Adipocyte (in vitro differentiated cells): ENCODE data around the gene COX7B2.

ENCODE experiments used
- DNase-seq: peaks from one replicate; pipeline ENCODE4 v3.0.0-alpha.2; 2015; ENCODE audit warnings: low read depth
- H3K27me3 ChIP-seq: replicated peaks from 2 replicates; pipeline ENCODE4 v1.7.0; 2013; ENCODE audit warnings: mild to moderate bottlenecking, low read length, moderate library complexity; ENCODE audit not compliant: control insufficient read depth, insufficient read depth
- H3K36me3 ChIP-seq: 2 replicates; pipeline ENCODE4 v1.7.0; 2013; ENCODE audit warnings: low read length, mild to moderate bottlenecking, moderate library complexity; ENCODE audit not compliant: control insufficient read depth, insufficient read depth, severe bottlenecking
- H3K4me1 ChIP-seq: 2 replicates; pipeline ENCODE4 v1.7.0; 2013; ENCODE audit warnings: mild to moderate bottlenecking, low read length, moderate library complexity; ENCODE audit not compliant: control insufficient read depth, insufficient read depth
- H3K4me3 ChIP-seq: 2 replicates; pipeline ENCODE4 v1.7.0; 2013; ENCODE audit warnings: mild to moderate bottlenecking, low read length, moderate library complexity
- H3K9ac ChIP-seq: 2 replicates; pipeline ENCODE4 v1.7.0; 2013; ENCODE audit warnings: mild to moderate bottlenecking, low read length, moderate library complexity
- H3K9me3 ChIP-seq: 2 replicates; pipeline ENCODE4 v1.7.0; 2013; ENCODE audit warnings: mild to moderate bottlenecking, low read length, moderate library complexity; ENCODE audit not compliant: control insufficient read depth

COX7B2 gene, protein sequence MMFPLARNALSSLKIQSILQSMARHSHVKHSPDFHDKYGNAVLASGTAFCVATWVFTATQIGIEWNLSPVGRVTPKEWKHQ

DNA sequence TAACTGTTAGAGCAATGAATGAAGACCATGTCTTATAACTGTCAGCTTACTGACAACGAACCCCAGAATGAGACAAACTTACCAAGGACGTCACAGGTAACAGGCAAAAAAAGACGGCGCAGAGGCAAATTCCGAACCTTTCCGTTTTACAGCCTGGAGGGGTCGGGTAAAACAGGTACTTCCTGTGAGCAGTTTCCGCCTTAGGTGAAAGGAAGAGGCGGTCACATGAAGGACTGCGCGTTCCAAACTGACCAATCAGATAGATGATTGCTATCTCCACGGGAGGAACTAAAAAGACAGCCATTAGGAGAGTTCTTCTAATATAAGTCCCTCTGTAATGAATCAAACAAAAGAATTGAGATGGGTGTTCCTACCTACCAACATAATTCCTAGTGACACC lies at the start of gene COX7B2:
COX7B2 (minus strand) TSS at position 168 of the 400 bp plus-strand sequence. CDS start 174,053 bp downstream, outside the sequence.
- Histone ChIP-seq H3K4me1 (no peaks in the 10 kb centered on the region), H3K27me3 (no peaks in the 10 kb centered on the region), H3K36me3 (no peaks in the 10 kb centered on the region), H3K9ac (no peak within 1 kb of the TSS), H3K4me3 (no peak within 1 kb of the TSS), H3K9me3 (no peaks in the 10 kb centered on the region)
- DNase-seq, result no peak

DNA sequence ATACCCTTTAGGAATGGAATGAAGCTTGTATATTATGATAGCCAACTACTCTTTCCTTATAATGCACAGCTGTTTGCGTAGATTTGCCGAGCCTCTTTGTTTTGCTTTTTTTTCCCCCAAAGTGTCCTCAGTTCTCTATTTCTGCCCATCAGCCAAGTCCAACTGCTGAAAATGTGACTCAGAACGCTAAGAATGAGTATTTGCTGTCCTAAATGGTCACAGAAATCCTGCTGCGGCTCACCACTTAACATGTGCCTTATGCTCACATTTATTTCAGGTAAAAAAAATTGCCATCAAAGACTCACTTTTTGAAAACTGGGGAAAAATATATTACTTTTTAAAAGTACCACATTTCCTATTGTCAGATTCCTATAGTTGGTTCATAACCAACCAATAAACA lies 47.4 kb upstream of the COX7B2 start:
- H3K9ac ChIP-seq, result no peak overlapping the region
- no peaks in the 10 kb centered on the region for H3K4me1 ChIP-seq
- peak; percentile 5 for DNase-seq
- H3K36me3 ChIP-seq, result no peaks in the 10 kb centered on the region
- peaks cover 7% of the 10 kb centered on the region for H3K27me3 ChIP-seq
- no peak overlapping the region for H3K4me3 ChIP-seq
- H3K9me3 ChIP-seq, result no peaks in the 10 kb centered on the region

DNA sequence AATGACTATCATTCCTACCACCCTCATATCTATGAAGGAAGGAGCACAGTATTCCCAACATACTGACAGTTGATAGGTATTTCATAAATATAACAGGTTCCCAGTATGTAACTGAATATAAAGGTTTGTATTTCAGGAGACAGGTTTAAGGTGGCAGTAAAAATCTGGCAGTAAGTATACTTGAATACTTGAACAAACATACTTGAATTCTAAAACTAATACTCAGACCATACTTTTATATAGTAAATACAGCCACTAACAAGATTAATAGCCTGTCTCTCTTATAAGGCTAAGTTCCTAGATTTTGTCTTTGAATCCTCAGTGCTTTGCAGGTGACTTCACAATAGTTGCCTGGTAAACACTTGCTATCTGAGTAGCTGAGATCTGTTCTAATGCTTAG lies 46.6 kb upstream of the COX7B2 start:
- Histone ChIP-seq H3K4me3 (no peak overlapping the region), H3K9me3 (no peaks in the 10 kb centered on the region), H3K9ac (no peak overlapping the region), H3K27me3 (peaks cover 7% of the 10 kb centered on the region), H3K4me1 (no peaks in the 10 kb centered on the region), H3K36me3 (no peaks in the 10 kb centered on the region)
- no peak for DNase-seq

DNA sequence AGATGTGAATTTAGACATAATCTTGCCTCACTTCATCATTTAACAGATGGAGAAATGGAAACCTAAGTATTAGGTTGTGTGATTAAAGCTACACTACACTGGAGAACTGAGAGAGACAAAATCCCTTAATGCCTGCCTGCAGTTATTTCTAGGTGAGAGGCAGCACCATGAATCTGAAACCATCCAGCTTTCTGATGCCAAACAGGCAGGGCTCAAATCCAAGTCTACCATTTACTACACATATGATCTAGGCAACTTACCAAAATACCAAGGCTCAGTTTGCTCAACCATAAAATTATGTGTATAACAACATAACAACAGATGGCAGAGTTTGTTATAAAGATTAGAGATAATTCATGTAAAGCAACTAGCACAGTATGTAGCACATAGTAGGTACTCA lies 45.6 kb upstream of the COX7B2 start:
- Histone ChIP-seq H3K9me3 (no peaks in the 10 kb centered on the region), H3K27me3 (peaks cover 7% of the 10 kb centered on the region), H3K4me1 (no peaks in the 10 kb centered on the region), H3K9ac (no peak overlapping the region), H3K36me3 (no peaks in the 10 kb centered on the region), H3K4me3 (no peak overlapping the region)
- no peak for DNase-seq

DNA sequence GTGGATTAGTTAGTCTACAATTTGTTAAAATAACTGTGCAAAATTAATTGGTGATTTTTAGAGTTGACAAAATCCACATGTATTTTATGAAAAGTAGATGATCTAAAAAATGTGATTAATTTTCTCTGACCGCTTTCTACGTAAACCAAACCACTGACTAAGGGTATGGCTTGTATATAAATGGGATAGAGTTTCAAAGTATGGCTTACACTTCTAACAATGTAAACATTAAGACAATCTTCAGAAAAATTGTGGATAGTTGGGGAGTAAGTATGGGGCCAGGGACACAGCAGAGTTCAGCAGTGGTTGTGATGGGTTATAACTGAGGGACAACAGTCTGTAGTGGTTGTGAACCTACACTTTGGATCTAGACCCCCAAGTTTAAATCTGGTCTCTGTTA lies 44.5 kb upstream of the COX7B2 start:
- no peak for DNase-seq
- Histone ChIP-seq H3K4me3 (no peak overlapping the region), H3K27me3 (peaks cover 6% of the 10 kb centered on the region), H3K9ac (no peak overlapping the region), H3K36me3 (no peaks in the 10 kb centered on the region), H3K4me1 (no peaks in the 10 kb centered on the region), H3K9me3 (no peaks in the 10 kb centered on the region)

DNA sequence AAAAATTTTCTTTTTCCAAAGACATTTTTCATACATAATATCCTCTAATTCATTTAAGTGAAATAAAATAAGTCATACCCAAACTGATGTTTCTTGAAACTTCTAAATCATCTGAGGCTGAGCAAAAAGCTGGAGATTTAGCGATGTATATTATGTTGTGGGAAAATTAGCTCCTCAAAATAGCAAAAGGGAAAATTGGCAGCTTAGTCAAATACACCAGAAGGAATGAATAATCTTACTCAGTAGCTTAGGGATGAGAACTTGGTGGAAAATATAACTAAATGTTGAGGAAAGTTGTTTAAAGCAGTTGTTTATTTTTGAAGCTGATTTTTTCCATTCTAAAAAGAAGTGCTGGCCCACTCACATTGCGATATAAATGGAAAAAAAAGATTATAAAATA lies 43.4 kb upstream of the COX7B2 start:
- H3K9me3 ChIP-seq, result no peaks in the 10 kb centered on the region
- no peaks in the 10 kb centered on the region for H3K36me3 ChIP-seq
- no peaks in the 10 kb centered on the region for H3K4me1 ChIP-seq
- H3K27me3 ChIP-seq, result peaks cover 4% of the 10 kb centered on the region
- no peak overlapping the region for H3K9ac ChIP-seq
- DNase-seq, result no peak
- no peak overlapping the region for H3K4me3 ChIP-seq

DNA sequence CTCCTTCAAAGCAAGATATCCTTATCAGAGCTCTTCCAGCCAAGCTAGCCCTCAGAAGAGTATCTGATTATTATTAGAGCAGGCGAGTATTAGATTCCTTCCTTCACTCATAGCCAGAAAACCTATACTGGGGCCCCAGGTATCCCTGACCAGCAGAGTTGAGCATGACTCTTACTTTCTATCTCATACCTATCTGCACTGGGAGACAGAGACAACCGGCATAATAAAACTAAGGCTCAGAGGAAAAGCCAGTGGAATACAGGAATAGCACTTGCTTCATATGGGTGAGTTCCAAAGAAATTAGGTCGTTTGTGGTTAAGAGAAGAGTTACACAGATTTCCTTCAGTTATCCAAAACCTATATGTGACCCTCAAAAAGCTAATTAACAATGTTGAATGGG lies 41.8 kb upstream of the COX7B2 start:
- DNase-seq, result no peak
- Histone ChIP-seq H3K4me1 (no peaks in the 10 kb centered on the region), H3K27me3 (peaks cover 6% of the 10 kb centered on the region), H3K9me3 (no peaks in the 10 kb centered on the region), H3K9ac (no peak overlapping the region), H3K4me3 (no peak overlapping the region), H3K36me3 (no peaks in the 10 kb centered on the region)

DNA sequence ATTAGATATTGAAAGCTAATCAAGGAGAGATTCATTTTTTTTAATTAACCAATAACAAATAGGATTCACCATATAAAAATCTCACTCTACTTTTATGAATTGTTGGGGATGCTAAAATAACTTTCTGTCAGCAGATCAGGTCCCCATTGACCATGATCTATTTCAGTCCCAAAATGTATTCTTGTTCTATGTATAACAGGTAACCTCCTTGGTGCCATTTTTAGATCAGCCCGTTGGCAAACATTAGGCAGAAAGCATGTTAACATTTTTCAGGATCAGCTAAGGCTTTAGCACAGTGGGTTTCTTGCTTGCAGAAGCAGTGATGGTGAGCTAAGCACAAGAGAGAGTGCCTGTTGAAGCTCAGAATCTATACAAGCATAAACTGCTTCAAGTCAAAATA lies 40.8 kb upstream of the COX7B2 start:
- no peak overlapping the region for H3K4me3 ChIP-seq
- no peaks in the 10 kb centered on the region for H3K9me3 ChIP-seq
- H3K27me3 ChIP-seq, result peaks cover 6% of the 10 kb centered on the region
- DNase-seq, result no peak
- no peaks in the 10 kb centered on the region for H3K36me3 ChIP-seq
- no peaks in the 10 kb centered on the region for H3K4me1 ChIP-seq
- no peak overlapping the region for H3K9ac ChIP-seq

DNA sequence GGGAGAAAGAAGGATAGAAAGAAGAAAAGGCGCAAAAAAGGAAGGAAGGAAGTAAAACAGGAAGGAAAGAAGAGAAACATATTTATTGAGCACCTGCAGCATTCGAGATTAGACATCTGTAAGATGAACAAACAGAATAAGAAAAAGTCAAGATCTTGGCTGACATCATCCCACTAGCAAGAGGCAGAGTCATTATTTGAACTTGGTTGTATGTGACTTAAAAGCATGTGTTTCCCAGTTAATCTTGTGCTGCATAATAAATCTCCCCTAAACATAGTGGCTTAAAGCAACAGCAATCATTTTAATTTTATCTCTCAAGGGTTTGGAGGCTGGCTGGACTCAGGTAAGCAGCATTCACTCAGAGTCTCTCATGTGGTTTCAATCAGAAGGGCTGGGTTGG lies 38.5 kb upstream of the COX7B2 start:
- Histone ChIP-seq H3K4me1 (no peaks in the 10 kb centered on the region), H3K27me3 (peaks cover 2% of the 10 kb centered on the region), H3K9me3 (no peaks in the 10 kb centered on the region), H3K9ac (no peak overlapping the region), H3K36me3 (no peaks in the 10 kb centered on the region), H3K4me3 (no peak overlapping the region)
- peak; percentile 10 for DNase-seq

DNA sequence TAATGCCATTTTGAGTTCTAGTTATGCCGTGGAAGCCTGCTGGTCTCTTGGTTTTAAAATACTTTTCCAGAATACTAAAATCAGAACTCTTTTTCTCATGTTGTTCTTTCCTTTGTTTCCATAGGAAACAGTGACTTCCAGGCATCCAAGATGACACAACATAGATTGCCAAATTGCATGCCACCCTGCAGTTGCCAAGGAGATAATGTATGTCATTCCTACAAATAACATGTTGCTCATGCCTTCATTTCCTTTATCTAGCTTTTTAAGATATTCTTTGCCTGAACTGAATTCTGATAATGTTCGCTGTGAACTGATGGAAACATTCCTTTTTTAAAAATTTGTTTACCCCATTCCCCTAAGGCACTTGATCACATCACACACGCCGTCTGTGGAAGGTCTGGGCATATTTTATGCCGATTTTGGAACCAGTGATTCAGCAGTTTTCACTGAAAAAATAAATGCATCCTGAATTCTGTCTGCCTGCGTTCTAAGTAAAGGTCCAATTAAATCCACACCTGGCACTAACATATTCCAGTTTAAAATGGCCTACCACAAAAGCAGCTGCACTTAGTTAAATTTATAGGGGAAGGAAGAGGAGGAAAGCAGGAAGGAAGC lies 38.0 kb upstream of the COX7B2 start:
- Histone ChIP-seq H3K4me1 (no peaks in the 10 kb centered on the region), H3K9ac (no peak overlapping the region), H3K4me3 (no peak overlapping the region), H3K9me3 (no peaks in the 10 kb centered on the region), H3K27me3 (peaks cover 2% of the 10 kb centered on the region), H3K36me3 (no peaks in the 10 kb centered on the region)
- peak; percentile 72 for DNase-seq

DNA sequence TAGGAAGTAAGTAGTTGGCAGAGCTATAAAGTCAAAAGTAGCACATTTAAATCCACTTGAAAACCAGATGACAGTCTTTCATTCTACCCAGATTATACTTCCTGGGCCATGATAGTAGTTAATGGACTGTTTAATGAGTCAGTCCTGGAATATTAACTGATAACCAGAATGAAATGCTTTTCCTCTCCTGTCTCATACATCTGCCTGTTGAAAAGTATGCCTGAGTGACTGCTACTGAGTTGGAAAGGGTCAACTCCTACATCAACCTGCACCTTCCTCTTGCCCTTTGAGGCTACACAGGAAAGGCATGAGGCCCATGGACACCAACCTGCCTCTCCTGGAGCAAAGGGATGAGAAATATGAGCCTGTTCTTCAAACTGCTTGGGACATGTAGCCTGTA lies 36.0 kb upstream of the COX7B2 start:
- no peak for DNase-seq
- Histone ChIP-seq H3K4me1 (no peaks in the 10 kb centered on the region), H3K4me3 (no peak overlapping the region), H3K27me3 (peaks cover 3% of the 10 kb centered on the region), H3K9me3 (no peaks in the 10 kb centered on the region), H3K36me3 (no peaks in the 10 kb centered on the region), H3K9ac (no peak overlapping the region)

DNA sequence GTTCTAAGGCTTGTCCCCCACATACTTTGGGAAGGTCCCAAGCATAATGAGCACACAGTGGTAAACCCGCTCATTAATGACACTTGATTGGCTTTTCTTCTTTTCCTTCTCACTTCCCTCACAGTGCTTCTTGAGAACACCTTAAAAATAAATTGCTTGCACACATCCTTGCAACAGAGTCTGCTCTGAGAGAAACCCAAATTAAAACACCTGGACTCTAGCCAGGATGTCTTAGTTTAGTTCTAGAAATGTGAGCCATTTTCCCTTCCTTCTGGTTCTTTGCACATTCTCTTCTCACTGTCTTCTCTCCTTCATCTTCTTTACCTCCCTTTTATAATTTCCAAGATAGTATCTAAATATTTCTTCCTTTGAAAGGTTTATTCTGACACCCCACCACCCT lies 35.3 kb upstream of the COX7B2 start:
- no peaks in the 10 kb centered on the region for H3K36me3 ChIP-seq
- H3K9ac ChIP-seq, result no peak overlapping the region
- no peak for DNase-seq
- H3K9me3 ChIP-seq, result no peaks in the 10 kb centered on the region
- H3K4me1 ChIP-seq, result no peaks in the 10 kb centered on the region
- peaks cover 6% of the 10 kb centered on the region for H3K27me3 ChIP-seq
- H3K4me3 ChIP-seq, result no peak overlapping the region
